Measurements from ENCODE around the gene RPE.

The RPE gene

GRCh38 chr2:210000464-210001324 lies 1.7 kb upstream of the RPE start:
- no peak for DNase-seq (ENCODE audit: low read depth, low spot score)

GRCh38 chr2:210003359-210003758 lies 921 bp downstream of the RPE start:
- no peak for DNase-seq (ENCODE audit: low read depth, low spot score)

DNA sequence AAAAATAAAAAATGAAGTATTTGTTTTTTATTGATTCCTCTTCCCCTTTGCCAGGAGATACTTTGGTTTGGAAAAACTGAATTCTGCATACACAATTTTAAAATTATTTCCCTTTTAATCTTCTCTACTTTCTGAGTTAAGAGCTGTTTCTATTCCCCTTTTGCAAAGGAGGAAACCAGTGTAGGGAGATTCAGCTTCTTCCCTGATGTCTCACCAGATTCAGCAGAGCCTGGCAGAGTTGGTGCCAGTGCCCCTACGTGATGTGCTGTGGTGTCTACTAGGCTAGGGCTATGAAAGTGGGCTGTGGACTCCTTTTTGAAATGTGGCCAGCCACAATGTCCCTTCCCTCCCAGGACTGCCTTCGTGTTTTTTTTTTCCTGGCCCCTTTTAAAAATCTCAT lies 2.4 kb downstream of the RPE start:
- DNase-seq (ENCODE audit: low read depth, low spot score): no peak

DNA sequence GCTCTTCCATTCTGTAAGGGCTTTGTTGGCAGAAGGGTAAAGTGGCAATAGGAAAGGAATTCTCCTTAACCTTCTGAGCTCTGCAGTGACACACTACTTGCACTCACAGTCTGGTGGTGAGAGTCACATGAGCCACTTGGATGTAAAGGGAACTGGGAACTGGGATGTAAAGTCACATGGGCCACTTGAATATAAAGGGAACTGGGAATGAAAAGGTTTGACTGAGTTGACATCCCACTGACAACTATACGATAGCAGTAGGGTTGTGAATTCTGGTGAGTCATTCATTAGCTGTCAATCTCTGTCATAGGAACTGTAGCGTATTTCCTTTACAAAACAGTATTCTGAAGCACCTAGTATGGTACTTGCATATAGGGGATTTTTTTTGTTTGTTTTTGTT lies 5.5 kb downstream of the RPE start:
- DNase-seq (ENCODE audit: low read depth, low spot score): no peak

GRCh38 chr2:210009126-210009525 lies 6.7 kb downstream of the RPE start:
- no peak for DNase-seq (ENCODE audit: low read depth, low spot score)

- no peak for DNase-seq (ENCODE audit: low read depth, low spot score)
These were observed 7.5 kb downstream of the RPE start for GRCh38 chr2:210009896-210010295.

GRCh38 chr2:210020138-210020537 lies 17.7 kb downstream of the RPE start:
- DNase-seq (ENCODE audit: low read depth, low spot score): no peak

- DNase-seq (ENCODE audit: low read depth, low spot score): no peak
These were observed 20.4 kb downstream of the RPE start for GRCh38 chr2:210022824-210023223.

- DNase-seq (ENCODE audit: low read depth, low spot score): no peak
These were observed 25.2 kb downstream of the RPE start for GRCh38 chr2:210027608-210028007.

GRCh38 chr2:210028178-210028577 lies 25.7 kb downstream of the RPE start:
- DNase-seq (ENCODE audit: low read depth, low spot score): no peak

- no peak for DNase-seq (ENCODE audit: low read depth, low spot score)
These were observed 31.7 kb downstream of the RPE start for GRCh38 chr2:210034087-210034683.

GRCh38 chr2:210035679-210036078 lies 33.2 kb downstream of the RPE start:
- no peak for DNase-seq (ENCODE audit: low read depth, low spot score)

- DNase-seq (ENCODE audit: low read depth, low spot score): no peak
These were observed 35.6 kb downstream of the RPE start for GRCh38 chr2:210038078-210038477.

- DNase-seq (ENCODE audit: low read depth, low spot score): no peak
These were observed 44.5 kb downstream of the RPE start for GRCh38 chr2:210046851-210047500.

DNA sequence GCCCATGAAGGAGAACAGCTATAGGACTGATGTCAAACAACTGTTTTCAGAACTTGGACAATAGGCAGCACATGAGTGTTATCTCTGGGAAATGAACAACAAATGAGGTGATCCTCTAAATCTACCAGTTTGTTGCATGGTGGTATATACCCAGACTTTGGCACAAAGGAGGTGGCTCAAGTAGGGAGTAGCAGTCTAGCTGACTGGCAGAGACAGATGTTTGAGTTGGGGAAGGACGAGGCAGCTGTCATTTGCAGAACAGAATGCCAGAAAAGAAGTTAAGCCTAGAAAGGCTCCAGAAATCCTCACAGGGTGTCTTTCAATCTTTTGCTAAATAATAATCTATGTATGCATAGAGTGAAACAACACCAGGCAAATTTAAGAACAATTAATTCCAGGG lies 47.4 kb downstream of the RPE start:
- DNase-seq (ENCODE audit: low read depth, low spot score): no peak

- DNase-seq (ENCODE audit: low read depth, low spot score): no peak
These were observed 48.4 kb downstream of the RPE start for GRCh38 chr2:210050885-210051284.

DNA sequence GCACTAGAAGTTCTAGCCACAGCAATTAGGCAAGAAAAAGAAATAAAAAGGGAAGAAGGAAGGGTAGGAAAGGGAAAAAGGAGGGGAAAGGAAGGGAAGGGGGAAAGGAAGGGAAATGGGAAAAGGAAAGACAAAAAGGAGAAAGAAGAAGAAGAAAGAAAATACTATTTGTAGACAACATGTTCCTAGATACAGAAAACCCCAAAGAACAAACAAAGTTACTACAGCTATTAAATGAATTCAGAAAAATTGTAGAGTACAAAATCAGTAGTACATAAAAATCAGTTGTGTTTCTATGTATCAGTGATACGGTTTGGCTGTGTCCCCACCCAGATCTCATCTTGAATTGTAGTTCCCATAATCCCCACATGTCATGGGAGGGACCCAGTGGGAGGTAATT lies 52.3 kb downstream of the RPE start:
- DNase-seq (ENCODE audit: low read depth, low spot score): no peak

- no peak for DNase-seq (ENCODE audit: low read depth, low spot score)
These were observed 53.4 kb downstream of the RPE start for GRCh38 chr2:210055825-210056224.

DNA sequence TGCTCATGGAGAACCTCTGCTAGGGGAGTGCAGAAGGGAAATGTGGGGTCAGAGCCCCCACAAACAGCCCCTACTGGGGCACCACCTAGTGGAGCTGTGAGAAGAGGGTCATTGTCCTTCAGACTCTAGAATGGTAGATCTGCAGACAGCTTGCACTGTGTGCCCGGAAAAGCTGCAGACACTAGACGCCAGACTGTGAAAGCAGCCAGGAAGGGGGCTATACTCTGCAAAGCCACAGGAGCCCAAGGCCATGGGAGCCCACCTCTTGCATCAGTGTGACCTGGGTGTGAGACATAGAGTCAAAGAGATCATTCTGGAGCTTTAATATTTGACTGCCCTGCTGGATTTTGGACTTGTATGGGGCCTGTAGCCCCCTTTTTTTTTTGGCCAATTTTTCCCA lies 60.9 kb downstream of the RPE start:
- DNase-seq (ENCODE audit: low read depth, low spot score): no peak

All from brain pericyte (primary cell).